GM18505 (cell line): Measurements from ENCODE around the gene KCNE1.
"Not testable (repeated sequence)": the region's sequence is repeated elsewhere in the genome, so short reads cannot be mapped to it uniquely, and the experiment has no call there.

Experiments
- ATAC-seq: cut with Tn5 transposase; IDR thresholded peaks from one replicate; pipeline ENCODE4 v1.9.1; 2021; ENCODE audit not compliant: unreplicated experiment
- POLR2A ChIP-seq: IDR thresholded peaks from 4 replicates; pipeline ENCODE4 v1.6.1; 2011; ENCODE audit warnings: borderline replicate concordance; ENCODE audit not compliant: insufficient read depth, insufficient read length; ENCODE audit errors: extremely low read depth

KCNE1 gene

GRCh38 chr21:34514576-34515115, 2.6 kb upstream of the KCNE1 start:
- TF ChIP-seq POLR2A: no peak

GRCh38 chr21:34513129-34513675, 1.2 kb upstream of the KCNE1 start:
- no peak for TF ChIP-seq POLR2A
- ATAC-seq: no peak

More at GRCh38 chr21:34514576-34515115, 2.6 kb upstream of the KCNE1 start:
- no peak for ATAC-seq

- ATAC-seq: no peak
- TF ChIP-seq POLR2A: no peak
Measured at GRCh38 chr21:34511181-34511580, 829 bp downstream of the KCNE1 start.

- no peak for ATAC-seq
- TF ChIP-seq POLR2A: no peak
Measured at GRCh38 chr21:34510148-34511142, 1.6 kb downstream of the KCNE1 start.

- no peak for ATAC-seq
- TF ChIP-seq POLR2A: no peak
Measured at GRCh38 chr21:34509151-34509550, 2.9 kb downstream of the KCNE1 start.

GRCh38 chr21:34504595-34504994, 7.4 kb downstream of the KCNE1 start:
- ATAC-seq: no peak
- no peak for TF ChIP-seq POLR2A

- ATAC-seq: no peak
- TF ChIP-seq POLR2A: no peak
Measured at GRCh38 chr21:34502480-34503106, 9.4 kb downstream of the KCNE1 start.

GRCh38 chr21:34501716-34502115, 10.3 kb downstream of the KCNE1 start:
- ATAC-seq: no peak
- no peak for TF ChIP-seq POLR2A

GRCh38 chr21:34500191-34500590, 11.8 kb downstream of the KCNE1 start:
- no peak for ATAC-seq
- no peak for TF ChIP-seq POLR2A

GRCh38 chr21:34499116-34499515, 12.9 kb downstream of the KCNE1 start:
- ATAC-seq: no peak
- TF ChIP-seq POLR2A: no peak

GRCh38 chr21:34498623-34499022, 13.4 kb downstream of the KCNE1 start:
- no peak for ATAC-seq
- no peak for TF ChIP-seq POLR2A

GRCh38 chr21:34483854-34484253, 28.2 kb downstream of the KCNE1 start:
- ATAC-seq: not testable (repeated sequence)

GRCh38 chr21:34483435-34483834, 28.6 kb downstream of the KCNE1 start:
- not testable (repeated sequence) for ATAC-seq

GRCh38 chr21:34467333-34467732, 44.7 kb downstream of the KCNE1 start:
- ATAC-seq: not testable (repeated sequence)

- ATAC-seq: not testable (repeated sequence)
Measured at GRCh38 chr21:34459426-34459825, 52.6 kb downstream of the KCNE1 start.

GRCh38 chr21:34458266-34458665, 53.7 kb downstream of the KCNE1 start:
- not testable (repeated sequence) for ATAC-seq

GRCh38 chr21:34456180-34456579, 55.8 kb downstream of the KCNE1 start:
- ATAC-seq: not testable (repeated sequence)

- ATAC-seq: not testable (repeated sequence)
Measured at GRCh38 chr21:34455628-34456027, 56.4 kb downstream of the KCNE1 start.

GRCh38 chr21:34447018-34447417, 65.0 kb downstream of the KCNE1 start:
- ATAC-seq: not testable (repeated sequence)
